ENCODE measurements around the gene BRD7.

DNA sequence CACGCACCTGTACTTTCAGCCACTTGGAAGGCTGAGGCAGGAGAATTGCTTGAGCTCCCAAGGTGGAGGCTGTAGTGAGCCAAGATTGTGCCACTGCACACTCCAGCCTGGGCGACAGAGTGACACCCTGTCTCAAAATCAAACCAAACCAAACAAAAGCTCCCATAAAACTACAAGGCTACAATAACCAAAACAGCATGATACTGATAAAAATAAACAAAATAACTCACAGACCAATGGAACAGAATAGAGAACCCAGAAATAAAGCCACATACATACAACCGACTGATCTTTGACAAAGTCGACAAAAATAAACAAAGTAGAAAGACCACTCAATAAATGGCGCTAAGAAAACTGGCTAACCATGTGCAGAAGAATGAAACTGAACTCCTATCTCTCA is 37.2 kb downstream of the BRD7 start:
- TF ChIP-seq, protein P1, sequence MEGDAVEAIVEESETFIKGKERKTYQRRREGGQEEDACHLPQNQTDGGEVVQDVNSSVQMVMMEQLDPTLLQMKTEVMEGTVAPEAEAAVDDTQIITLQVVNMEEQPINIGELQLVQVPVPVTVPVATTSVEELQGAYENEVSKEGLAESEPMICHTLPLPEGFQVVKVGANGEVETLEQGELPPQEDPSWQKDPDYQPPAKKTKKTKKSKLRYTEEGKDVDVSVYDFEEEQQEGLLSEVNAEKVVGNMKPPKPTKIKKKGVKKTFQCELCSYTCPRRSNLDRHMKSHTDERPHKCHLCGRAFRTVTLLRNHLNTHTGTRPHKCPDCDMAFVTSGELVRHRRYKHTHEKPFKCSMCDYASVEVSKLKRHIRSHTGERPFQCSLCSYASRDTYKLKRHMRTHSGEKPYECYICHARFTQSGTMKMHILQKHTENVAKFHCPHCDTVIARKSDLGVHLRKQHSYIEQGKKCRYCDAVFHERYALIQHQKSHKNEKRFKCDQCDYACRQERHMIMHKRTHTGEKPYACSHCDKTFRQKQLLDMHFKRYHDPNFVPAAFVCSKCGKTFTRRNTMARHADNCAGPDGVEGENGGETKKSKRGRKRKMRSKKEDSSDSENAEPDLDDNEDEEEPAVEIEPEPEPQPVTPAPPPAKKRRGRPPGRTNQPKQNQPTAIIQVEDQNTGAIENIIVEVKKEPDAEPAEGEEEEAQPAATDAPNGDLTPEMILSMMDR (IDR thresholded peaks at IDR 0.05 in 8 of 11, conservative IDR thresholded peaks at IDR 0.05 in 3 of 11) = no peak
- TF ChIP-seq POLR2AphosphoS5 (IDR thresholded peaks at IDR 0.05) = no peak
